ENCODE results near the gene SLC38A10.

DNA sequence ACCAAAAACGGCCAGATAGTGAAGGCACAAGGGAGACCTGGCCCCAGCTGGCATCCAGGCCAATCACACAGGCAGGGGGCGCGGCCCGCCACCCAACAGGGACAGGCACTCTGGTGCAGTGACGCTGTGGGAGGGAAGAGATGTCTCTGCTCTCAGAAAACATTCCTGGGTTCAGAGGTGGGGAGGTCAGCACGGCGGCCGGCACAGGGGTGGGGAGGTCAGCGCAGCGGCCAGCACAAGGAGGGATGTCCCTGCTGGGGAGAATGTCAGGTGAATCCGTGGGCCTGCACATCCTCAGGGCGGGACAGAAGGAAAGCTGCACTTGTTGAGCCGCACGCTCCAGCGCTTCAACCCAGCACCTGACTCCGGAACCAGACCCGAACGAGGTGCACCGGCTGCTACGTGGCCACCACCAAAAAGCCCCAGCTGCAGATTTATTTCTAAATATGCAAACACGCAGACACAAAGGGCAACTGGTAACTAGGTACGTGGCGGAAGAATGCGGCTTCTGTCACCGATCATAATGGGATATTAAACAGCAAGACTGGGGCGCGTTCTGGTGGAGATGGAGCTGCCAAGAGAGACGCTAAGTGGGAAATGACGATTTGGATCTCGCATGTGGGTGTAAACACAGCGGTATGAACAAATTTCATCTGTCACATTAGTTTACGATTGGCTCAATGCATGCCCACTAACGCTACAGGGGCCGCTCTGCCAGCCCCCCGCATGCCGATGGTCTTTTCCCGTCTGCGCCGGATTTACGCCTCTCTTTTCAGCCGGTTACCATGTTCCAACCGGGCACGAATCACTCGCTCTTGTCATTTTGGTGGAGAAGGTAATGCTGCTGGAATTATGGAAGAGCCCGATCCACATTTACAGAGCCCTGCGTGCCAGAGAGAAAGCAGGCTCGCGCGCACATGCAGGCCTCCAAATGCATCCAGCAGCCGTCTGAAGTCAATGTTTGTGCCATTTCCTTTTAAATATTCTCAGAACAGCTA, 15.5 kb downstream of the SLC38A10 start:
- TF ChIP-seq, protein P1, sequence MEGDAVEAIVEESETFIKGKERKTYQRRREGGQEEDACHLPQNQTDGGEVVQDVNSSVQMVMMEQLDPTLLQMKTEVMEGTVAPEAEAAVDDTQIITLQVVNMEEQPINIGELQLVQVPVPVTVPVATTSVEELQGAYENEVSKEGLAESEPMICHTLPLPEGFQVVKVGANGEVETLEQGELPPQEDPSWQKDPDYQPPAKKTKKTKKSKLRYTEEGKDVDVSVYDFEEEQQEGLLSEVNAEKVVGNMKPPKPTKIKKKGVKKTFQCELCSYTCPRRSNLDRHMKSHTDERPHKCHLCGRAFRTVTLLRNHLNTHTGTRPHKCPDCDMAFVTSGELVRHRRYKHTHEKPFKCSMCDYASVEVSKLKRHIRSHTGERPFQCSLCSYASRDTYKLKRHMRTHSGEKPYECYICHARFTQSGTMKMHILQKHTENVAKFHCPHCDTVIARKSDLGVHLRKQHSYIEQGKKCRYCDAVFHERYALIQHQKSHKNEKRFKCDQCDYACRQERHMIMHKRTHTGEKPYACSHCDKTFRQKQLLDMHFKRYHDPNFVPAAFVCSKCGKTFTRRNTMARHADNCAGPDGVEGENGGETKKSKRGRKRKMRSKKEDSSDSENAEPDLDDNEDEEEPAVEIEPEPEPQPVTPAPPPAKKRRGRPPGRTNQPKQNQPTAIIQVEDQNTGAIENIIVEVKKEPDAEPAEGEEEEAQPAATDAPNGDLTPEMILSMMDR (IDR thresholded peaks at IDR 0.05; ENCODE audit: poor library complexity, severe bottlenecking): no peak
- no peak for TF ChIP-seq TAF1 (IDR thresholded peaks at IDR 0.05; ENCODE audit: low read depth)
- no peak for TF ChIP-seq EP300 (conservative IDR thresholded peaks at IDR 0.05; ENCODE audit: poor library complexity, severe bottlenecking)
- TF ChIP-seq EZH2 (IDR thresholded peaks at IDR 0.05; ENCODE audit: borderline replicate concordance, insufficient read depth, low read length, poor library complexity, severe bottlenecking): no peak
- TF ChIP-seq, protein P2, sequence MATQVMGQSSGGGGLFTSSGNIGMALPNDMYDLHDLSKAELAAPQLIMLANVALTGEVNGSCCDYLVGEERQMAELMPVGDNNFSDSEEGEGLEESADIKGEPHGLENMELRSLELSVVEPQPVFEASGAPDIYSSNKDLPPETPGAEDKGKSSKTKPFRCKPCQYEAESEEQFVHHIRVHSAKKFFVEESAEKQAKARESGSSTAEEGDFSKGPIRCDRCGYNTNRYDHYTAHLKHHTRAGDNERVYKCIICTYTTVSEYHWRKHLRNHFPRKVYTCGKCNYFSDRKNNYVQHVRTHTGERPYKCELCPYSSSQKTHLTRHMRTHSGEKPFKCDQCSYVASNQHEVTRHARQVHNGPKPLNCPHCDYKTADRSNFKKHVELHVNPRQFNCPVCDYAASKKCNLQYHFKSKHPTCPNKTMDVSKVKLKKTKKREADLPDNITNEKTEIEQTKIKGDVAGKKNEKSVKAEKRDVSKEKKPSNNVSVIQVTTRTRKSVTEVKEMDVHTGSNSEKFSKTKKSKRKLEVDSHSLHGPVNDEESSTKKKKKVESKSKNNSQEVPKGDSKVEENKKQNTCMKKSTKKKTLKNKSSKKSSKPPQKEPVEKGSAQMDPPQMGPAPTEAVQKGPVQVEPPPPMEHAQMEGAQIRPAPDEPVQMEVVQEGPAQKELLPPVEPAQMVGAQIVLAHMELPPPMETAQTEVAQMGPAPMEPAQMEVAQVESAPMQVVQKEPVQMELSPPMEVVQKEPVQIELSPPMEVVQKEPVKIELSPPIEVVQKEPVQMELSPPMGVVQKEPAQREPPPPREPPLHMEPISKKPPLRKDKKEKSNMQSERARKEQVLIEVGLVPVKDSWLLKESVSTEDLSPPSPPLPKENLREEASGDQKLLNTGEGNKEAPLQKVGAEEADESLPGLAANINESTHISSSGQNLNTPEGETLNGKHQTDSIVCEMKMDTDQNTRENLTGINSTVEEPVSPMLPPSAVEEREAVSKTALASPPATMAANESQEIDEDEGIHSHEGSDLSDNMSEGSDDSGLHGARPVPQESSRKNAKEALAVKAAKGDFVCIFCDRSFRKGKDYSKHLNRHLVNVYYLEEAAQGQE (IDR thresholded peaks at IDR 0.05; ENCODE audit: borderline replicate concordance): no peak
- no peak for TF ChIP-seq MXI1 (conservative IDR thresholded peaks at IDR 0.05; ENCODE audit: poor library complexity, severe bottlenecking)
- no peak for TF ChIP-seq POLR2AphosphoS5 (IDR thresholded peaks at IDR 0.05)
- no peak for TF ChIP-seq SMC3 (conservative IDR thresholded peaks at IDR 0.05; ENCODE audit: poor library complexity)
